Activated naive CD4-positive, alpha-beta T cell treated with anti-CD3 and anti-CD28 coated beads, Interleukin-2, amount 50 U/mL, for 16 hours (primary cell): ENCODE data around the gene IGSF1.

Experiments used
- DNase-seq: peaks from one replicate; pipeline ENCODE4 v3.0.0-alpha.2; 2020

The IGSF1 gene

DNA sequence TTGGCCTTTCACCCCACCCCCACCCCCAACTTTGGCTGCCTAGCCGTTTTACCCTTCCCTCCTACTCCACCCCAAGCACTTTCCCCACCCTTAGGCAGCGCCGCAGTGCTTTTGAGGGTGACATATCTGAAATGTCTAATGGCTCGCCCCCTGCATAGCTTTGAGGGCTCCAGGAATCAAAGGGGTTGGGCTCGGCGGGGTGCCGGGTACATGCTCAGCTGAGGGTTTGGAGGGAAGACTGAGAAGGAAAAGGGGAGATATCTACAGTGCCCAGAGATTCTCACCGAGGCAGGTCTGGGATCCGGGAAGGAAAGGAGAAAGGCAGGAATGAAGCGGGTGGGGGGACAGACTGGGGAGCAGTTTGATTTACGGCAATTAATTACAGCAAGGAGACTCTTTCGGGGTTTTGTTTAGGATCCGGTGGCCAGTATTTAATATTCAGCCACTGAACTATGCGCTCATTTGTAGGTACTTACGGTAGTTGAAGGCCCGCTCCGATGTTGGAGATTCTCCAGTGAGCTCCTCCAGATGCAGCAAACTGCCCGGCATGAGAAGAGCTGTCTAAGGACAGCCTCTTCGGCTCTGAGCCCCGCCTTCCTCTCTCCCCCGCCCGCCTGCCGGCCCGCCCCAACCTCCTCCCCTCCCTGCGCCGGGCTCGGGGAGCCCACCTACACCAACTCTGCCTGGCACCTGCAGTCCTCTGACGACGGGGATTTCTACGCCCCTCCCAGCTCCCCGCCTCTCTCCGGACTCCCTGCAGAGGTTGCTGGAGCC, at the start of gene IGSF1:
TSS of gene IGSF1 (minus strand) at position 569 of the 774 bp plus-strand sequence. CDS start 2,632 bp downstream, outside the sequence.
- DNase-seq = no peak

DNA sequence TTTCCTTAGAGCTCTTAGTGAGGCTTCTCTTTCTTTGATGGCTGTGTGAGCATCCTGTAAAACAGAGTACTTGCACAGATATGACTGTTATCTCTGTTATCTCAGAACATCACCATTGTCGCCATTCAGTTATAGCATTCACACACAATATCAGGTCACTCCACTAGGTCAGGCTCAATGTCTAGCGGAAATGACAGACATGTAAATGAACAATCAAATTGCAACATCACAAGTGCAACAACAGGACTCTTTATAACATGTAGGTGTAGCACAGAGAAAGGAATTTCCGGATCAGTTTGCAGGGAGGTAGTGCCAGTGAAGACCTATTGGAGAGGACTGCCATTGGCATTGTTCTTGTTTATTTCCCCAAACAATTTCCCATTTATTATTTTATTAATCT, 43.2 kb upstream of the IGSF1 start:
- no peak for DNase-seq

DNA sequence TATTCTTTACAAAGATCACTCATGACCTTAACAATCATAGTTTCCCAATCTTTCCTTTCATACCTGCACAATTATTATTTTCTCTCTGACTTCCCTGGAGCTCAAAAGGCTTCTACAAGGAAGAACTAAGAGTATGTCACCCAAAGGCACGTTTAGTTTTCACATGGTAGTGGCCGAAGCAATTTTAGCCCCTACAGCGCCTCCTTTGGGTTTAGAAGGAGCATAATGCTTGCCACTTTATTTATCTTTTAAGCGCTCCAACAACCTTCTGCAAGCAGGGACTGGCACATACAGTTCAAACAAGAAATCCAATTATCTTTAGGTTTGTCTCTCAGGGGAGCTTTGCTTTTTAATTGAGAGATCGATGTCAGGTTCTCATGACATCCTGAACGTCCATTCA, 42.0 kb upstream of the IGSF1 start:
- DNase-seq = no peak

GRCh38 chrX:131330735-131331134, 41.6 kb upstream of the IGSF1 start:
- no peak for DNase-seq

GRCh38 chrX:131322651-131323050, 33.5 kb upstream of the IGSF1 start:
- no peak for DNase-seq

DNA sequence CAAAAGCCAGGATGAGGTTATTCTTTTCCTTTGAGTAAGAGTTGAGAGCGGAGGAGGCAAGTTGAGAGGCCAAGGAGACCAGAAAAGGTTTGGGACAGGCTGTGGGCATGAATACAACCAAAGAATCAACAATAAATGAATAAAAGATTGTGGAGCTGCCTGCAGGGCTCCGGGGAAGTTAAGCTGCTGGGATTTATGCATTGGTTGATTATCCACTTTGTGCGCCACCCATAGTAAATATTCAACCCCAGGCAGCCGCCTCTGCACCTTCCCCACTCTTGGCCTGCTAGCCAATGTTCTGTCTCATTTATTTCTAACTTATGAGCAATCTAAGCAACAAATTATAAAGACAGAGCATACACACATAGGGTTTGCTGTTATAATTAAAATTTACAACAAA, 28.2 kb upstream of the IGSF1 start:
- no peak for DNase-seq

- no peak for DNase-seq
Measured at GRCh38 chrX:131316260-131316659, 27.2 kb upstream of the IGSF1 start.

GRCh38 chrX:131308980-131309379, 19.9 kb upstream of the IGSF1 start:
- no peak for DNase-seq

- no peak for DNase-seq
Measured at GRCh38 chrX:131306601-131307000, 17.5 kb upstream of the IGSF1 start.

- no peak for DNase-seq
Measured at GRCh38 chrX:131305926-131306325, 16.8 kb upstream of the IGSF1 start.

GRCh38 chrX:131302701-131303100, 13.6 kb upstream of the IGSF1 start:
- DNase-seq = no peak

GRCh38 chrX:131301155-131301554, 12.0 kb upstream of the IGSF1 start:
- DNase-seq = no peak

DNA sequence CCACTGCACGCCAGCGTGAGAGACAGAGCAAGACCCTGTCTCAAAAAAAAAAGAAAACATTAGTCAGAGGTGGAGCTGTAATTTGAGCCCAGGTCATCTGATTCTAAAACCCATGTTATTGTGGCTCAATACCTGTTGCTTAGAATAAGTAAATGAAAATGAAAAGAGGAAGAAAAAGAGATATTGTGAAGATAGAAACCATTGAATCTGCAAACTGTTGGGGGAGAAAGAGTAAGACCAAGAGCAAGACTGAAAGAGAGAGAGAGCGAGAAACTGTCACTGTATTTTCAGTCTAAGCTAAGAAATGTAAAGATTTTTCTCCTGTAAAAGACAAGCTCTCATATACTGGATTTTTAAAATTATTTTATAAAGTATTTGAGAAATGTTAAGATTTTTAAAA, 9.7 kb upstream of the IGSF1 start:
- no peak for DNase-seq

GRCh38 chrX:131298036-131298435, 8.9 kb upstream of the IGSF1 start:
- DNase-seq = no peak

- DNase-seq = no peak
Measured at GRCh38 chrX:131289527-131289926, 421 bp upstream of the IGSF1 start.

DNA sequence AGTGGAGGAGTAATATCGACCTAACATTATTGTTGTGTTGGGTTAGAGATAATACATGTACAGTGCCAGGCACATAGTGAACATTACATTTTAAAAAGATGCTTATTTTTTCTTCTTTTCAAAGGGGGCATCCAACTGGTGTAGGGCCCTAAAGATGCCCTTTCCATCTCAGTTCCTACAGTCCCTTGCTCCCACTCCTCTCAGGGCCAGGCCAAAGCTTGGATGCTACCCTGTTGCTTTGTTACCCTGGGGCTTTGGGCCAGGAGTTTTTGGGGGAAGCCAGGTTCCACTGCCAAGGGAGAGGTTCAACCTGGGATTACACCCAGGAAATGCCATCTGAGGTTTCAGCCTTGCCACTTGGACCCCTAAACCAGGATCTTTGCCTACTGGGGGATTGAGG, 918 bp downstream of the IGSF1 start:
- DNase-seq = no peak

GRCh38 chrX:131287560-131288179, 1.4 kb downstream of the IGSF1 start:
- no peak for DNase-seq

GRCh38 chrX:131279617-131280016, 9.5 kb downstream of the IGSF1 start:
- DNase-seq = no peak

GRCh38 chrX:131279197-131279596, 9.9 kb downstream of the IGSF1 start:
- DNase-seq = no peak

GRCh38 chrX:131277543-131278136, 11.5 kb downstream of the IGSF1 start:
- no peak for DNase-seq

- no peak for DNase-seq
Measured at GRCh38 chrX:131273011-131273410, 16.1 kb downstream of the IGSF1 start.

DNA sequence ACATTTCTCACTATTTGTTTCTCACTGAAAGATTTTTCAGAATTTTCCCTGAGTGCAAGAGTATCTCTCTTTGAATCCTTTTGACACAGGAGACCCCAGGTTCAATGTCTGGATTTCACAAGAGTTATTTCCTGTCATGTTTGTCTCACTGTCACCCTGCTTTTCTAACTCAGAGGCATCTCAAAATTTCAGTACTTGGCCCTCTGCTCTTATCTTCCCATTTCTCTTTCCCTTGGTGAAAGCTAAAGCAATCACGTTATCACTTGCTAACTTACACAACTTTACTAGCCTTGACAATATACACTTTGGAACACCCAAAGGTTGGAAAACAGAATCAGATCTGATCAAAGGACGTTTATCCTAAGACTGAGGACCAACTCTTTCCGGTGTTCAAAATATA, 17.3 kb downstream of the IGSF1 start:
- no peak for DNase-seq

DNA sequence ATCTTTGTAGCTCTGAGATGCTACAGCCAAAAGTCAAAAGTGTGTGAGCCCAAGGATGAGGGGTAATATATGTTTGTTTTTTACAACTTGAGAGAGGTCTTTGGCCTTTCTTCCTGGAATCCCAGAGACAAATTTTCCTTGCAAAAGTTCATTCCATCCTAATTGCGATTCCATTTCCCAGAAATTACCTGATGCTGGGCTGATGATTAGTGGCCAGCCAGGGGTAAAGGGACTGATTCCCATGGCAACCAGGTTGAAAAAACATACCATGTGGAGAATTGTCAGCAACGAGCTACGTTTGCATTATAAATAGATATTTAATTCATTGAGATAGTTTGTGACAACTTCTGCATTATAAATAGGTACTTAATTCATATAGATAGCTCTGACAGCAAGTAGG, 17.8 kb downstream of the IGSF1 start:
- no peak for DNase-seq

DNA sequence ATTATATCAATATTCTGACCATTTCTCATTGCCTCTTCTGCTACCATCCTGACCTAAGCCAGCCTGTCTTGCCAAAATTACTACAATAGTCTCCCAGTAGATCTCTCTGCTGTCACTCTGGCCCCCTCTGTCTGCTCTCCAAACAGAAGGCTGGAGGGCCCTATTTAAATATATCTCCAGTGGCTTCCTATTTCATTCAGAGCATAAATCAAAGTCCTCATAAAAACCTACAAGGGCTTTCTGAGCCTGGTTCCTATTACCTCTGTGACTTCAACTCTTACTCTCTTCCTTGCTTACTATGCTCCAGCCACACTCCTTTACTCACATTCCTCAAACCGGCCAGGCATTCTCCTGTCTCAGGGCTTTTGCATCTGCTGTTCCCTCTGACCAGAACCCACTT, 19.0 kb downstream of the IGSF1 start:
- DNase-seq = no peak
